Measurements from ENCODE around the gene HRC.
"Not testable (repeated sequence)": the region's sequence is repeated elsewhere in the genome, so short reads cannot be mapped to it uniquely, and the experiment has no call there.

The HRC gene

GRCh38 chr19:49155005-49155819, at the start of gene HRC:
TSS of gene HRC (minus strand) at chr19:49155396. CDS start at chr19:49155237, 159 bp downstream.
- no peak for DNase-seq (ENCODE audit: low read depth)
- H3K4me3 ChIP-seq (ENCODE audit: low read depth, low read length), result no peak within 1 kb of the TSS

- DNase-seq (ENCODE audit: low read depth), result no peak
These were observed 45.8 kb upstream of the HRC start for GRCh38 chr19:49201042-49201441.

GRCh38 chr19:49200238-49200862, 45.2 kb upstream of the HRC start:
- DNase-seq (ENCODE audit: low read depth), result no peak
- H3K4me3 ChIP-seq (ENCODE audit: low read depth, low read length), result no peak overlapping the region

More at GRCh38 chr19:49201042-49201441, 45.8 kb upstream of the HRC start:
- H3K4me3 ChIP-seq (ENCODE audit: low read depth, low read length), result no peak overlapping the region

- no peak overlapping the region for H3K4me3 ChIP-seq (ENCODE audit: low read depth, low read length)
These were observed 41.5 kb upstream of the HRC start for GRCh38 chr19:49196527-49197240.

GRCh38 chr19:49194408-49194807, 39.2 kb upstream of the HRC start:
- DNase-seq (ENCODE audit: low read depth), result no peak
- H3K4me3 ChIP-seq (ENCODE audit: low read depth, low read length), result no peak overlapping the region

More at GRCh38 chr19:49196527-49197240, 41.5 kb upstream of the HRC start:
- DNase-seq (ENCODE audit: low read depth), result no peak

GRCh38 chr19:49193822-49194394, 38.7 kb upstream of the HRC start:
- no peak for DNase-seq (ENCODE audit: low read depth)
- no peak overlapping the region for H3K4me3 ChIP-seq (ENCODE audit: low read depth, low read length)

- H3K4me3 ChIP-seq (ENCODE audit: low read depth, low read length), result no peak overlapping the region
- DNase-seq (ENCODE audit: low read depth), result no peak
These were observed 35.6 kb upstream of the HRC start for GRCh38 chr19:49190781-49191180.

- no peak for DNase-seq (ENCODE audit: low read depth)
- H3K4me3 ChIP-seq (ENCODE audit: low read depth, low read length), result no peak overlapping the region
These were observed 34.1 kb upstream of the HRC start for GRCh38 chr19:49189259-49189658.

GRCh38 chr19:49188626-49189200, 33.5 kb upstream of the HRC start:
- no peak overlapping the region for H3K4me3 ChIP-seq (ENCODE audit: low read depth, low read length)
- DNase-seq (ENCODE audit: low read depth), result no peak

- H3K4me3 ChIP-seq (ENCODE audit: low read depth, low read length), result no peak overlapping the region
- no peak for DNase-seq (ENCODE audit: low read depth)
These were observed 30.9 kb upstream of the HRC start for GRCh38 chr19:49186108-49186507.

- DNase-seq (ENCODE audit: low read depth), result no peak
- H3K4me3 ChIP-seq (ENCODE audit: low read depth, low read length), result no peak overlapping the region
These were observed 27.7 kb upstream of the HRC start for GRCh38 chr19:49182848-49183375.

- DNase-seq (ENCODE audit: low read depth); H3K4me3 ChIP-seq (ENCODE audit: low read depth, low read length): not testable (repeated sequence)
These were observed 27.0 kb upstream of the HRC start for GRCh38 chr19:49182010-49182847.

GRCh38 chr19:49180659-49181058, 25.5 kb upstream of the HRC start:
- no peak overlapping the region for H3K4me3 ChIP-seq (ENCODE audit: low read depth, low read length)
- no peak for DNase-seq (ENCODE audit: low read depth)

GRCh38 chr19:49173198-49173597, 18.0 kb upstream of the HRC start:
- no peak overlapping the region for H3K4me3 ChIP-seq (ENCODE audit: low read depth, low read length)
- no peak for DNase-seq (ENCODE audit: low read depth)

- DNase-seq (ENCODE audit: low read depth), result no peak
- no peak overlapping the region for H3K4me3 ChIP-seq (ENCODE audit: low read depth, low read length)
These were observed 13.2 kb upstream of the HRC start for GRCh38 chr19:49168421-49168820.

GRCh38 chr19:49167857-49168409, 12.7 kb upstream of the HRC start:
- no peak overlapping the region for H3K4me3 ChIP-seq (ENCODE audit: low read depth, low read length)
- DNase-seq (ENCODE audit: low read depth), result no peak

GRCh38 chr19:49165865-49166301, 10.7 kb upstream of the HRC start:
- DNase-seq (ENCODE audit: low read depth), result no peak
- no peak overlapping the region for H3K4me3 ChIP-seq (ENCODE audit: low read depth, low read length)

GRCh38 chr19:49165111-49165750, 10.0 kb upstream of the HRC start:
- no peak for DNase-seq (ENCODE audit: low read depth)
- H3K4me3 ChIP-seq (ENCODE audit: low read depth, low read length), result no peak overlapping the region
